GM21786 (cell line): ENCODE results near the gene ERC2.

ENCODE experiments used
- ATAC-seq: cut with Tn5 transposase; IDR thresholded peaks from one replicate; pipeline ENCODE4 v1.9.1; 2021; ENCODE audit not compliant: unreplicated experiment

Gene ERC2

GRCh38 chr3:55659701-55660100, 808.6 kb downstream of the ERC2 start:
- ATAC-seq: no peak

GRCh38 chr3:55658690-55659562, 809.3 kb downstream of the ERC2 start:
- ATAC-seq: no peak

GRCh38 chr3:55658270-55658669, 810.0 kb downstream of the ERC2 start:
- no peak for ATAC-seq

- no peak for ATAC-seq
Measured at GRCh38 chr3:55655544-55655943, 812.7 kb downstream of the ERC2 start.

GRCh38 chr3:55654123-55654760, 814.0 kb downstream of the ERC2 start:
- peak; percentile 87 for ATAC-seq

GRCh38 chr3:55651011-55651410, 817.3 kb downstream of the ERC2 start:
- ATAC-seq: no peak

GRCh38 chr3:55650011-55650410, 818.3 kb downstream of the ERC2 start:
- ATAC-seq: no peak

- no peak for ATAC-seq
Measured at GRCh38 chr3:55649554-55649953, 818.7 kb downstream of the ERC2 start.

- ATAC-seq: no peak
Measured at GRCh38 chr3:55648591-55649318, 819.5 kb downstream of the ERC2 start.

GRCh38 chr3:55647670-55648069, 820.6 kb downstream of the ERC2 start:
- ATAC-seq: no peak

GRCh38 chr3:55647063-55647462, 821.2 kb downstream of the ERC2 start:
- no peak for ATAC-seq

GRCh38 chr3:55646121-55646520, 822.1 kb downstream of the ERC2 start:
- no peak for ATAC-seq

GRCh38 chr3:55645422-55645821, 822.8 kb downstream of the ERC2 start:
- ATAC-seq: no peak

GRCh38 chr3:55643283-55643682, 825.0 kb downstream of the ERC2 start:
- no peak for ATAC-seq

- no peak for ATAC-seq
Measured at GRCh38 chr3:55641964-55642363, 826.3 kb downstream of the ERC2 start.

- ATAC-seq: no peak
Measured at GRCh38 chr3:55639896-55640765, 828.1 kb downstream of the ERC2 start.

- no peak for ATAC-seq
Measured at GRCh38 chr3:55639143-55639542, 829.1 kb downstream of the ERC2 start.

GRCh38 chr3:55637906-55638638, 830.2 kb downstream of the ERC2 start:
- no peak for ATAC-seq

GRCh38 chr3:55636300-55637195, 831.7 kb downstream of the ERC2 start:
- ATAC-seq: no peak
